Colonic mucosa (tissue), 4 donors: Measurements from ENCODE around the gene NECAB2. TPM values are rescaled to one million over a fixed set of nuclear protein-coding genes. Genes with fewer than 3 reads are reported as not detected.

Experiments used
- DNase-seq: peaks from one replicate; pipeline ENCODE4 v3.0.0-alpha.2; 2020
- H3K27ac ChIP-seq: fragments of 200-600 bp; one replicate; pipeline ENCODE4 v1.8.0; 2021
- H3K27me3 ChIP-seq: fragments of 200-600 bp; one replicate; pipeline ENCODE4 v1.8.0; 2021
- H3K36me3 ChIP-seq: fragments of 200-600 bp; one replicate; pipeline ENCODE4 v1.8.0; 2021
- H3K4me1 ChIP-seq: fragments of 200-600 bp; one replicate; pipeline ENCODE4 v1.8.0; 2021; ENCODE audit warnings: mild to moderate bottlenecking
- H3K4me3 ChIP-seq: fragments of 200-600 bp; one replicate; pipeline ENCODE4 v1.8.0; 2021
- H3K9ac ChIP-seq, 2 donors: one replicate each; pipeline ENCODE4 v1.7.0; 2013; ENCODE audit warnings: control low read depth in 2 of 2, low read depth in 2 of 2, low read length in 2 of 2
- H3K9me3 ChIP-seq: fragments of 200-600 bp; one replicate; pipeline ENCODE4 v1.8.0; 2021
- intact Hi-C: fragments of 100-400 bp; cut with DNase I; formaldehyde crosslinking; loops from one replicate; pipeline ENCODE4 v1.14.1; 2022
- total RNA-seq, 2 donors: library from RNA; stranded (reverse); fragmentation: NEBNext Ultra II Directional in 1 of 2; extraction: Animal tissue kit (Norgen Biotek cat#: 25700) in 1 of 2; gene quantifications; one replicate each; pipeline ENCODE4 v1.2.1, GENCODE V29; 2021
- TF ChIP-seq, protein P1 (sequence below): fragments of 200-600 bp; IDR thresholded peaks from one replicate; pipeline ENCODE4 v1.8.0; 2022; ENCODE audit warnings: antibody characterized with exemption, mild to moderate bottlenecking
- donor health status: healthy.
- donor health status: DM: no; HTN: no; CAD: no.
- donor health status: DM: no; HTN: no; CAD: no.

The NECAB2 gene
- total RNA-seq, 2 donors from 2014 or later = 0.25 to 0.42 TPM

DNA sequence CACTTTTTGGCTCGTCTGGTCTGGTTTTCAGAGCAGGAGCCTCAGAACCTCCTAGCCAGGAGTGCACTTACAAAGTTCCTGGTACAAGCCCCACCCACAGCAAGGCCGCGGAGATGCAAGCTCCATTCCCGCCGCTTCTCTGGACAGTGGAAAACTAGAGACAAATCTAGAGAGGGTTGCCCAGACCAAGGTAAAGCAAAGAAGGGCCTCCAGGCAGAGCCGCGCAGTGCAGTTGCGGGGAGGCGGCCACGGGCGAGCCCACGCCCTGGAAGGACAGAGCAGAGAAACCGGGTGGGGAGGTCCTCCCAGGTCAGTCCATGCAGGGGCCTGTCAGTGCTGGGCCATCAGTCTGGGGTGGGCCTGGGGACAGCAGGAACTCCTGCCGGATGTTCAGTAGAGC, 26.0 kb upstream of the NECAB2 start:
- intact Hi-C loops = no loop called here
- H3K27me3 ChIP-seq = no peaks in the 10 kb centered on the region
- no peaks in the 10 kb centered on the region for H3K36me3 ChIP-seq
- H3K4me1 ChIP-seq = no peaks in the 10 kb centered on the region
- H3K9me3 ChIP-seq = no peaks in the 10 kb centered on the region
- H3K27ac ChIP-seq = no peak overlapping the region
- H3K4me3 ChIP-seq = no peak overlapping the region
- no peak for DNase-seq
- TF ChIP-seq, protein P1, sequence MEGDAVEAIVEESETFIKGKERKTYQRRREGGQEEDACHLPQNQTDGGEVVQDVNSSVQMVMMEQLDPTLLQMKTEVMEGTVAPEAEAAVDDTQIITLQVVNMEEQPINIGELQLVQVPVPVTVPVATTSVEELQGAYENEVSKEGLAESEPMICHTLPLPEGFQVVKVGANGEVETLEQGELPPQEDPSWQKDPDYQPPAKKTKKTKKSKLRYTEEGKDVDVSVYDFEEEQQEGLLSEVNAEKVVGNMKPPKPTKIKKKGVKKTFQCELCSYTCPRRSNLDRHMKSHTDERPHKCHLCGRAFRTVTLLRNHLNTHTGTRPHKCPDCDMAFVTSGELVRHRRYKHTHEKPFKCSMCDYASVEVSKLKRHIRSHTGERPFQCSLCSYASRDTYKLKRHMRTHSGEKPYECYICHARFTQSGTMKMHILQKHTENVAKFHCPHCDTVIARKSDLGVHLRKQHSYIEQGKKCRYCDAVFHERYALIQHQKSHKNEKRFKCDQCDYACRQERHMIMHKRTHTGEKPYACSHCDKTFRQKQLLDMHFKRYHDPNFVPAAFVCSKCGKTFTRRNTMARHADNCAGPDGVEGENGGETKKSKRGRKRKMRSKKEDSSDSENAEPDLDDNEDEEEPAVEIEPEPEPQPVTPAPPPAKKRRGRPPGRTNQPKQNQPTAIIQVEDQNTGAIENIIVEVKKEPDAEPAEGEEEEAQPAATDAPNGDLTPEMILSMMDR = no peak
- no peak overlapping the region for H3K9ac ChIP-seq

DNA sequence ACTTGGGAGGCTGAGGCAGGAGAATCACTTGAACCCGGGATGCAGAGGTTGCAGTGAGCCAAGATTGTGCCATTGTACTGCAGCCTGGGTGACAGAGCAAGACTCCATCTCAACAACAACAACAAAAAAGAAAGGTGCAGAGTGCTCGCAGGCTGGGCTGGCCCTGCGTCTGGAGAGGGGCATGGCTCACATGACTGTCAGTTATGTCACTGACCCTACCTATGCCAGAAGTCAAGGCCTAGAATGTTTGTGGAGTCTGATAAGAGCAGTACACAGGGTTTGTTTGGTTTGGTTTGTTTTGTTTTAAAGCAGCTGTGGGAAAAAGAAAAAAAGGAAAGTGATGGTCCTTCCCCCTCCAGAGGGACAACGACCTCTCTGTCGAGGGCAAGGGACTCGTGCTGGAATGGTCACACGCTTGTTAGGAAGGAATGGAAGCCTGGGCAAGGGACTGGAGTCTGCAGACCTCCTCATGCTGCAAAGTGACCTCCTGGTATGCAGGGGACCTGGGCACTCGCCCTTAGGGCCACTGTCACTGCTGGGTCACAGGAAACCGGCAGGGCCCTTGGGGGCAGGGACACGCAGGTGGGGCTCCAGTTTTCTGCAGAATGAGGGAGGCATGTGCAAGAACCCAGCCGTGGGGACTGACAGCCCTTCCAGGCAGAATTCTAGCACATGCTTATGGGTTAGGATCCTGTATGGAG, 25.1 kb upstream of the NECAB2 start:
- Histone ChIP-seq H3K36me3 (no peaks in the 10 kb centered on the region), H3K27ac (no peak overlapping the region), H3K9me3 (no peaks in the 10 kb centered on the region), H3K27me3 (no peaks in the 10 kb centered on the region), H3K9ac (no peak overlapping the region), H3K4me1 (no peaks in the 10 kb centered on the region), H3K4me3 (no peak overlapping the region)
- DNase-seq = no peak
- TF ChIP-seq, protein P1 = no peak
- intact Hi-C loops = no loop called here

DNA sequence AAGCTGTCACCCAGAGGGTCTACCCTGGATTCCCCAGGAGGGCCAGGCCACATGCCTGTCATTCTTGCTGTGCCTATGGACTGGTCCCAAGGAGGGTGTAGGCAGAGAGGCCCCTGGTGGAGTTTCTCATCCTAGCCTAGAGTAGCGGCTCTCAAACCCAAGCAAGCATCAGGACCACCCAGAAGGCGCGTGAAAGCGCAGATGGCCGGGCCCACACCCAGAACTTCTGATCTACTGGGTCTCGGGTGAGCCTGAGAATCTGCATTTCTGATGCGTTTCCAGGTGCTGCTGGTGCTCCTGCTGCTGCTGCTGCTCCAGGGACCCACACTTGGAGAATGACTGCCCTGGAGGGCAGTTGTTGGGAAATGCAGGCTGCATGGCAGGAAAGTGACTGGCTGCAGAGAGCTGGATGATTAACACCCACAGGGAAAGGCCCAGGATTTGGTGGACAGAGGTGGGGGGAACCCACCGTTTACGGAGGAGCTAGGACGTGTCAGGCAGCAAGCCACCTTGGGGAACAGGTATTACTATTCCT, 24.5 kb upstream of the NECAB2 start:
- no peak for DNase-seq
- Histone ChIP-seq H3K9me3 (no peaks in the 10 kb centered on the region), H3K9ac (no peak overlapping the region), H3K27ac (no peak overlapping the region), H3K36me3 (no peaks in the 10 kb centered on the region), H3K4me3 (no peak overlapping the region), H3K4me1 (no peaks in the 10 kb centered on the region), H3K27me3 (no peaks in the 10 kb centered on the region)
- TF ChIP-seq, protein P1 = no peak
- intact Hi-C loops = no loop called here

DNA sequence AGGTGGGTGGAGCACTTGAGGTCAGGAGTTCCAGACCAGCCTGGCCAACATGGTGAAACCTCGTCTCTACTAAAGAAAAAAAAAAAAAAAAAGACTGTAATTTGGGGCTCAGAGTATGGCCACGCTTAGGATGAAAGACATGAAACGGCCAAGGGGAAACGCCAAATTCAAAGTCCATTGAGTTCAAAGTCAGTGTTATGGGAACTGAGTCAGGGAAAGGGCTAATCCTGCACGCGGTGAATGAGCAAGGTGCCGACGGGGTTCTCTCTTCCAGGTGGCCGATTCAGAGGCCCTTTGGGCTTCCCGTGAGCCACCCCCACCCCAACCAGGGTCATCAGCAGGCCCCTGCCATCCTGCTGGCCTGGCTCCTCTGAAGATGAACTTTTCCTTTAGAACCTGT, 22.5 kb upstream of the NECAB2 start:
- Histone ChIP-seq H3K9me3 (no peaks in the 10 kb centered on the region), H3K27ac (no peak overlapping the region), H3K4me1 (no peaks in the 10 kb centered on the region), H3K4me3 (no peak overlapping the region), H3K27me3 (no peaks in the 10 kb centered on the region), H3K36me3 (no peaks in the 10 kb centered on the region), H3K9ac (no peak overlapping the region)
- no peak for DNase-seq
- TF ChIP-seq, protein P1 = no peak
- intact Hi-C loops = no loop called here

DNA sequence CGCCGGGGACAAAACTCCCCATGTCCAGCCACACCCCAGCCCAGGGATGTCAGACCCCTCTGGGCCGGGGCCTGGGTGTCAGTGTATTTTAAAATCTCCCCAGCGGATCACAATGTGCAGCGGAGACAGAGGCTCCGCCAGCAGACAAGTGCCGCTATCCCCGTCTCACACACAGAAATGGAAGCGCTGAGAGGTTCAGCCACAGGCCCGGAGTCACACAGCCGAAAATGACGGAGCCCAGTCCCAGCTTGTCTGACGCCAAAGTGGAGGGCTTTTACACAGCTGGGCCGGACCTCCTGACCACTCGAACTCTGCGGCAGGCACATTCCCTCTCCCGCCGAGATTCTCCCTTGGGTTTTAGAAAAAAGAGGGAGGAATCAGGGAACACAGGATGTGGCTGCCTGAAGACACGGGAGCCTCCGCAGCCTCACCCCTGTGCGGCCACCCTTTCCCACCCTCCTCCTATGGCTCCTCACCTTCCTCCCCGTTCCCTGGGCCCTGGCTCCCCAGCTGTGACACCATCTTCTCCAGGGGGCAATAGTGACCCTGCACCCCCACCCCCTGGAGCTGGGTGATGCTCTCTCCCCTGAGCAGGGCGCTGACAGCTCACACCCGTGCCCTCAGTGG, 21.8 kb upstream of the NECAB2 start:
- no peaks in the 10 kb centered on the region for H3K36me3 ChIP-seq
- H3K27ac ChIP-seq = no peak overlapping the region
- H3K27me3 ChIP-seq = no peaks in the 10 kb centered on the region
- no peak for DNase-seq
- H3K9me3 ChIP-seq = no peaks in the 10 kb centered on the region
- no peak overlapping the region for H3K4me3 ChIP-seq
- TF ChIP-seq, protein P1 = no peak
- H3K9ac ChIP-seq = no peak overlapping the region
- intact Hi-C loops = no loop called here
- no peaks in the 10 kb centered on the region for H3K4me1 ChIP-seq
